Hepatocyte (in vitro differentiated cells): Measurements from ENCODE around the gene CLIP2.

Experiments
- CTCF ChIP-seq: fragments of 200-600 bp; sonication (generic); IDR thresholded peaks from 2 replicates; pipeline ENCODE4 v1.5.1; 2016; ENCODE audit warnings: antibody characterized with exemption, mild to moderate bottlenecking; ENCODE audit not compliant: poor library complexity
- EZH2 ChIP-seq: fragments of 200-600 bp; sonication (generic); IDR thresholded peaks from 2 replicates; pipeline ENCODE4 v1.6.1; 2016; ENCODE audit warnings: antibody characterized with exemption, mild to moderate bottlenecking, borderline replicate concordance

- TF ChIP-seq EZH2 (no peak), CTCF (no peak)
Measured at GRCh38 chr7:74376256-74377036, 87.2 kb downstream of the CLIP2 start.
